Left ventricle myocardium superior (tissue), 1 donor: ENCODE measurements around the gene RAET1E. TPM values are rescaled to one million over a fixed set of nuclear protein-coding genes. Genes with fewer than 3 reads are reported as not detected.
"Not testable (repeated sequence)": the region's sequence is repeated elsewhere in the genome, so short reads cannot be mapped to it uniquely, and the experiment has no call there.

Experiments used
- ATAC-seq: fragments of 200-7000 bp; cut with Tn5 transposase; one replicate; pipeline ENCODE4 v1.9.1; 2020; ENCODE audit warnings: mild to moderate bottlenecking, moderate library complexity
- DNase-seq: peaks from one replicate; pipeline ENCODE4 v3.0.0-alpha.2; 2020
- intact Hi-C: fragments of 100-400 bp; cut with micrococcal nuclease; formaldehyde crosslinking; loops from one replicate; pipeline ENCODE4 v1.11.0; 2022
- total RNA-seq: library from RNA; stranded (reverse); fragmentation: NEBNext Ultra II Directional; extraction: Animal tissue kit (Norgen Biotek cat#: 25700); gene quantifications from one replicate; pipeline ENCODE4 v1.2.1, GENCODE V29; 2021
- donor health status: DM: no; HTN: yes; CAD: no; lungs with severe emphysema.

Gene RAET1E
- total RNA-seq, 1 donor from 2014 or later, result 0.79 TPM

DNA sequence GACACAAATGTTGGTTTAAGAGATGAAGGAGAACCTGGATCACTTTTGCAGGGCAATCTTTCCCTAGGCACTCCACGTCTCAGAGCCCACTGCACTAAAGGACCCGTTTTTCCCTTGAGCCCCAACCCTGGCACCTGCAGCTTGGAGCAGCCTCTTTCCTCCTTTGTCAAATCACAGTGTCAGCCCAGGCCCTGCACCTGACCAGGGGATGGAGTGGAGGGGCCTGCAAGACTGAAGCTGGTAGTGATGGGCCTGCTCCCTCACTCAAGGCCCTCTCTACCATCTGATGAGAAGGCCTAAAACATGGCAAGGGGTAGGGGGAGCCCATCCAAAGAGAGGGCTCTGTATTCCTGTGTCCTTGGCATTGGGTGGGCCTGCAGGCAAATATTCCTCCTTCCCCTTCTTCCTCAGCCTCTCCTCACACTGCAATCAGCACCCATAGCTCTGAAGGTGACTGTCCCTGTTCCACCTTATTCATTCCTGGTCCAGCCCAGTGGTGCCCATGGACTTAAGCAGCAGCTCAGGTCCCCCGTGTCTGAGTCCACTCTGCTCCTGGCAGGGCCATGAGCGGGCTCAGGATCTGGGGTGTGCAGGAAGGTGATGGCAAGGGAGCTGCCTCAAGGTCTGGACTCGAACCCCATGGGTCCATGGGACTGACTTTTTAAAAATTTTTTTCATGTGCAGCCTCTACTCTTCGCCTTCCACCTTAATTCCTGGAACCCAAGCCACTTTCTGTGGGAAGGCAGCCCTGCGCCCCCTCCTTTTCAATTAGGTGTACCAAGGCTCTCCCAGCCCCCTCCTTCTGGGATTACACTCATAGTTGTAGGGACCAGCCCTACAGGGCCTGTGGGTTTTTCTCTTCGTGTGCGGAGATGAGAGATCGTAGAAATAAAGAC lies 18.3 kb upstream of the RAET1E start:
- ATAC-seq (no peak), DNase-seq (no peak)
- intact Hi-C loops, result no loop called here

DNA sequence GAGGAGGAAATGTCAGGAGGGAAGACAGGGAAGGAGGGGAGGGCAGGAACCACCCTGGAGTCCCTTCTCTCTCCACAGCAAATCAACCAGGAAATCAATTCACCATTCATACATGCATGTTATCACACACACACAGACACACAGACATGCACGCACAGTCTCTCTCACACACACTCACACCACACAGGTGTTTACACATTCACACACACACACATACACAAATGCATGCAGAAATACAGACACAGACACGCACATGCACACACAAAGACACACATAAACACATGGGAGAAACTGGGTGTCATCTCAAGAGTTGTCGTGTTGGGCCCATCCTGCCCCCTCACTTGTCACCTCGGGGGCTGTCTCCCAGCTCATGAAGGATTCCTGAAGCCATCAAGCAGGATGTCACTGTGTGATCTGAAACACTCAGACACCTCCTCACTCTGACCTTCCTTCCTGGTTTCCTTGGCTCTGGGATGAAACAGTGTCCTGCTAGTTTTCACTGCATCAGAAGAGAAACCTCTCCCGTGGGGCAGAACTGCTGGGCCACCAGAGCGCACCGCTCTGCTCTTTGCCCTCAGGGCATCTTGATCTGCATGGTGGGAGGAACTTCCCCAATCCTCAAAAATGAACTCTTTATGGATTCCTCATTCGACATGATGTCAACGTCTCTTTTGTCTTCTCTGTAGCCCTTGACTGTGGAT lies 15.8 kb upstream of the RAET1E start:
- DNase-seq (no peak), ATAC-seq (no peak)
- intact Hi-C loops, result no loop called here

DNA sequence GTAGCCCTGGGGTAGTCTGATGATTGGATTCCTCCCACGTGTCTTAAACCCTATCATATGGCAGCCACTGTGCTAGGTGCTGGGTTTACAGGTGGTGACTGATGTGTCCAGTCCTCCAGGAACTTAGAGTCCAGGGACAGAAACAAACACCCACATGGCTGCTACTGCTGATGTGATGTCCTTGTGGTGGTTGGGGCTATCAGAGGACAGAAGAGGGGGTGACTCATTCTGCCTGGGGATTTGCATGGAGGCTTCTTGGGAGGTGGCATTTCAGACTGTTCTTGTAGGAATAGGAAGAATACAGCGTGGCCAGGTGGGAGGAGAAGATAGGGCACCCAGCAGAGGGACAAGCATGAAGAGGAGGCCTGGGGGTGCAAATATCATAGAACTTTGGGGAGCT lies 15.2 kb upstream of the RAET1E start:
- no peak for DNase-seq
- no peak for ATAC-seq
- intact Hi-C loops, result no loop called here

DNA sequence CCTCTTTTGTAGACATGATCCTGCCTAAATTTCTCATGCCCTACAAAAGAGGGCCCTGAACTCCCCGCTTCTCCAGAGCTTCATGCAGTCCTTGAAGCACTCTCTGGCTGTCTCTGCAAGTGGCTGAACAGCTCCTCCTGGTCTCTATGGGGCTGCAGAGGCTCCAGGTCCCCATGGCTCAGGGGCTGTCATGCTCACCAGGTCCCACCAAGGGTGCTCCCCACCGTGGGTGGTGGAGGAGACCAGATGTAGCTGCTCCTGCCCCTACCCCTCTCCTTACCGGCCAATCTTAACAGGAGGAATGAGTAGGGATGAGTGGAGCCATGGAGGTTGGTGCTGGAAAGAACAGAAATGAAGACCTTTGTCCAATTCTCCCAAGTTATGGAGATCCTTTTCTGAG lies 14.8 kb upstream of the RAET1E start:
- not testable (repeated sequence) for ATAC-seq

DNA sequence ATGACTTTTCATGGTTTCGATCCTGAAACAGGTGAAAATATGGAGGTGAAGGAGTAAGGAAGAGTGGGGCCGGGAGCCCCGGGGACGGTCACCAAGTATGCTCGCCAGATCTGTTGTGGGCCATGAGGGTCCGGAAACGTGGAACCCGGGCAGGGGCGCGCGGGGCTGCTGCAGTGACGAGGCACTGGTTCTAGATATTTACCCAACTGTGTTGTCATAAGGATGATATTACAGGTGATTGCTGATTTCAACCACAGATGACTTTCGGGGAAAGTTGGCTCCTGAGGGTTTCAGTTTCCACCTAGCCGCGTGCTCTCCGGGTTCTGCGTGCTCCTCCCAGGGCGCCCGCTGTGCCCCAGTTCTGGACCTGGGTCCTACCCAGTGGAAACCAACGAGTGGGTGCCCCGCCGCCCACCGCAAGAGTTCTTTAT lies 12.8 kb upstream of the RAET1E start:
- no peak for ATAC-seq
- intact Hi-C loops, result no loop called here
- no peak for DNase-seq

More for the DNA sequence above, 14.8 kb upstream of the RAET1E start:
- DNase-seq, intact Hi-C loops: not testable (repeated sequence)

DNA sequence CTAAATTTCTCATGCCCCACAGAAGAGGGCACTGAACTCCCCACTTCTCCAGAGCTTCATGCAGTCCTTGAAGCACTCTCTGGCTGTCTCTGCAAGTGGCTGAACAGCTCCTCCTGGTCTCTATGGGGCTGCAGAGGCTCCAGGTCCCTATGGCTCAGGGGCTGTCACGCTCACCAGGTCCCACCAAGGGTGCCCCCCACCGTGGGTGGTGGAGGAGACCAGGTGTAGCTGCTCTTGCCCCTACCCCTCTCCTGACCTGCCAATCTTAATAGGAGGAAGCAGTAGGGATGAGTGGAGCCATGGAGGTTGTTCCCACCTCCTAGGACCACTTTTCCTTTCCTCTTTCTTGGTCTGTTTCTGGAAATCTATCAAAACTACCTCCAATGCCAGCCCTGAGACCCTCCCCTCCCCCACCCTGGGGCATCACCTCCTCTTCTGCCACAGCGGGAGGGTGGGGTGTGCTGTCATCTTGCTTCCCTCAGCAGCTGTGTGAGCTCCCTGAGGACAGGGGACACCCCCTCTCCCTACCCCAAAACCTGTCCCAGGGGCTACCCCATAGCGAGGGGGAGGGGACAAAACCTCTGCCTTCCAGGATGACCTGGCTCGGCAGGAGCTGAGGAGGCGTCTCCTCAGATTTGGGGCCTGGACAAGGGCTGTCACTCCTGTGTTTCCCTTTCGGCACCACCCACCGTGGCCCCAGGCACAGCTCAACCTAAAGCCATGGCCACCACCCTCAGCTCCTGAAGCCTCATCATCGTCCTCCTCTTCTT lies 12.0 kb upstream of the RAET1E start:
- intact Hi-C loops, result no loop called here
- ATAC-seq (no peak), DNase-seq (no peak)

DNA sequence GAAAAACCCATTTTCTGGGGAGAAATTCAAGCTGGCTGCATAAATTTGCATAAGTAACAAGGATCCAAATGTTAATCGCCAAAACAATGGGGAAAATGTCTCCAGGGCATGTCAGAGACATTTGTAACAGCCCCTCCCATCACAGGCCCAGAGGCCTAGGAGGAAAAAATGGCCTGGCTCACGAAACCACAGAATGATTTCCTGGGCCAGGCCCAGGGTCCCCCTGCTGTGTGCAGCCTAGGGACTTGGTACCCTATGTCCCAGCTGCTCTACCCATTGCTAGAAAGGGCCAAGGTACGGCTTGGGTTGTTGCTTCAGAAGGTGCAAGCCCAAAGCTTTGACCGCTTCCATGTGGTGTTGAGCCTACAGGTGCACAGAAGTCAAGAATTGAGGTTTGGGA lies 10.6 kb upstream of the RAET1E start:
- ATAC-seq, intact Hi-C loops, DNase-seq: not testable (repeated sequence)

DNA sequence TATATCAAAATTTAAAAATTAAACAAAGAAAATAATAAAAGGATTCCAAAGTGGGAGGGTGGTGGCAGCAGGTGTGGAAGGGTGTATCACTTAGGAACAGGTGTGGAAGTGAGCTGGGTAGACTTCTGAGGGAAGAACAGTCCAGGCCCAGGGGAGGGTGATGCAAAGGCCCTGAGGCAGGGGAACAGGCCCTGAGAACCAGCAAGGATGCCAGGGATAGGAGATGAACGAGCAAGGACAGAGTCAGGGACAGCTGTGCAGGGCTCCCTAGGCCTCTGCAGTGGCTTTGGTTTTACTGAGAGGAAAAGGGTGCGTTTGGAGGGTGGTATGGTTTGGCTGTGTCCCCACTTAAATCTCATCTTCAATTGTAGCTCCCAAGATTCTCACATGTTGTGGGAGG lies 9.4 kb upstream of the RAET1E start:
- intact Hi-C loops, result no loop called here
- ATAC-seq (no peak), DNase-seq (no peak)

DNA sequence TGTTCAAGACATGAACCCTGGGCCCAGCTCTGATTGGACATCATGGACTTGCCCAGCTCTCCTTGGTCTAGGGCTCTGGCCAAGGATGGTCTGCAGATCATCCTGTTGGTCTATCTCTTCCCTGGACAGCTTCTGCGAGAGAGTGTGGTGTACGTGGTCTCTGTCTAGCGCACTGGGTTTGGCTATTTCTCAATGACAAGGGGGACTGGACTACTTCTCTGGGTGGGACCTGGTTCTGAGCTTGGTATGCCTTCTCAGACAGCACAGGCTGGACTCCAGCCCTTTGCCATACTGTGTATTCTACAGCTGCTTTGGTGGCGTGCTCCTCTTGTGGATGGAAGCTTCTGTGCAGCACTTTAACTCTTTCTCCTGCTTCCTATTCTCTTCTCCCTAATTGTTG lies 8.5 kb upstream of the RAET1E start:
- DNase-seq (no peak), ATAC-seq (no peak)
- intact Hi-C loops, result no loop called here

DNA sequence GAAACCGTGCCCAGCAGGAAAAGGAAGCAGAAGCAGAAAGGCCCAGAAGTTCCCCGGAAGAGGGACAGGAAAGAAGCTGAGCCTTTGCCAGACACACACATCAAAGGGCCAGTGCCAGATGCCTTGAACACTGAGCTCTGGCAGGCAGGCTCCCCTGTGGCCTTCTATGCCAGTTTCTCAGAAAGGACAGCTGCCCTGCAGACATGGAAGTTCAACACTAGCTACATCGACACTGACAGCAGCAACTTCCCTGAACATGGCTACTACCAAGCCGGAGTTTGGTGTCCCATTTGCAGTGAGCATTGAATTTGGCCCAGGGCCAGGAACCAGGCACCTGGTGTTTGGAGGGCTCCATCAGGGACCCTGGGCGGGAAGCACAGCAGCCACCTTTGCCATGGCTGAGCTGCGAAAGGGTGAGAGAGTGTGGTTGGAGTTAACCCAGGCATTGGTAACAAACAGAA lies 8.0 kb upstream of the RAET1E start:
- DNase-seq (no peak), ATAC-seq (peak; percentile 32)
- intact Hi-C loops, result no loop called here

DNA sequence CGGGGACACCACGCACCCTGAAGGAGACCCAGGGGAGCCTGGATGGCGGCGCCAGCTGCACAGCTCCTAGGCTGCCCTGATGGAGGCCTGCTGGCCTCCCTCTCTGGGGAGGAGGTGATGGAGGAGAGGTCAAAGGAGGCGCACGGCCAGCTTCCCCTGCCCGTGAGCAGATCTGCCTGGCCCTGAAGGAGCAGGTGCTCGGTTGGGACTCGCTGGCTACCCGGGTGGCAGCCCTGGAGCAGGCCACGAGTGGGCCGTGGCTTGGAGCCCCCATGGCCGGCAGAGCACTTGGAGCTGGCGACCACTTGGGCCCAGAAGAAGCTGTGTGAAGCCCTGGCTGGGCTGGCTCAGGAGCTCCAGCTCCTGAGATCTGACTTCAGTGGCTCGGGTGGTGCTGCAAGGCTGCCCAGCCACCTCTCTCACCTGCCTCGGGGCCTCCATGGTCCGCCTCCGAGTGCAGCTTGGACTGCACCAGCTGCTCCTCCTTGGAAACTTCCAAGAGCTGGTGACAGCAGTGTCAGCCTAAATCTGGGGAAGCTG lies 7.5 kb upstream of the RAET1E start:
- intact Hi-C loops, result no loop called here
- ATAC-seq (no peak), DNase-seq (no peak)

DNA sequence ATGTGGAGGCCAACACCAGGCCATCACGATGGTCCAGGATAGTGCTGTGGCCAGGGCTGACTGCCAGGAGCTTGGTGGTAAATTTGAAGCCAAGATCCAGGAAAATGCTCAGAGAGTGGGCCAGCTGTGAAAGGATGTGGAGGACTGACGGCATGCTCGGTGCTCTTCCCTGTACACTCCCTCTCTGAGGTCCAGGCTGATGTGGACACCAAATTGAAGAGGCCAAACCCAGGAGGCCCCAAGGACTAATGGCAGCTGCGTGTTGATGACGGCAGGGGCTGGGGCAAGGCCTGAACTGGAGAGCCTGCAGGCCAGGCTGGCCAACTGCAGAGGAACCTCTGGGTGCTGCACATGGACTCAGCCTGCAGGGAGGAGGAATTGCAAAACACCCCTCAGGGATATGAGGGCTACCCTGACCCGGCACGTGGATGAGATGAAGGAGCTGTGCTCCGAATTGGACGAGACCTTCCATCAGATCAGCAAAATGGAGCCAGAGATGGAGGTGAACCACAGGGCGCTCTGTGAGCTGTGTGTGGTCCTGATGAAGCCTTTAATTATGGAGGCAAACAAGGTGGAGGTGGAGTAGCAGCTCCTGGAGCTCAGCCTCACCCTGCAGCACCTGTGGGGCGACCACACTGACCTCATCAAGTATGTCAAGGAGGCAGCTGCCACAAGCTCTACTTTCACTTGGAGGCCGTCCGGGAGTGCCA lies 6.9 kb upstream of the RAET1E start:
- DNase-seq, result peak; percentile 44
- intact Hi-C loops, result no loop called here
- ATAC-seq, result peak; percentile 75

DNA sequence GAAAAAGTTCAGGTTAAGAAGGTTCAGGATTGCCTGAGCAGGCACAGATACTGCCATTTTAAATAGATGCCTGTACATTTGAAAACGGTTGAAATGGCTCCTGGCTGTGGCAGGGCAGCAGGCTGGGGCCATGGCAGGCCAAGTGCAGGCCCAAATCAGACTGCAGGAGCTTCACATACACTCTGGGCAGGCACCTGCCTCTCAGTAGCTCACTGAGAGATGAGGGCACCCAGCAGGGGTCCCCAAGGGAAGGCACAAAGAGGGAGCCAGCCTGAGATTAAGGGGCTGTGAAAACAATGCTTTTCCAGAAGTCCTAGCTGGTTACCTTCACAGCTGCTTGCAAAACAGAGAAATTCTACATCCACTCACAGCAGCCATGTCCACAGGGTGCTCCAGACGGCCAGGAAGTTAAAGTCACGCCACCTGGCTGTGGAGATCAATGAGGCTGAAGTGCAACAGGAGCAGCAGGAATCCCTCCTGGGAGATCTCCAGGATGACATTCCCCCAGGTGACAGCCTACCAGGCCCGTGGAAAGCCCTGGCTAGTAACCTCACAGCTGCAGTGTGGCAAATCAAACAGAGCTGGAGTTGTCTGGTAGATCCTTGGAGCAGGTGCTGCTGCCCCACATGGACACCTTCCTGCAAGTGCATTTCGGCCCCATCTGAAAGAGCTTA lies 6.2 kb upstream of the RAET1E start:
- intact Hi-C loops, result no loop called here
- ATAC-seq (no peak), DNase-seq (no peak)

DNA sequence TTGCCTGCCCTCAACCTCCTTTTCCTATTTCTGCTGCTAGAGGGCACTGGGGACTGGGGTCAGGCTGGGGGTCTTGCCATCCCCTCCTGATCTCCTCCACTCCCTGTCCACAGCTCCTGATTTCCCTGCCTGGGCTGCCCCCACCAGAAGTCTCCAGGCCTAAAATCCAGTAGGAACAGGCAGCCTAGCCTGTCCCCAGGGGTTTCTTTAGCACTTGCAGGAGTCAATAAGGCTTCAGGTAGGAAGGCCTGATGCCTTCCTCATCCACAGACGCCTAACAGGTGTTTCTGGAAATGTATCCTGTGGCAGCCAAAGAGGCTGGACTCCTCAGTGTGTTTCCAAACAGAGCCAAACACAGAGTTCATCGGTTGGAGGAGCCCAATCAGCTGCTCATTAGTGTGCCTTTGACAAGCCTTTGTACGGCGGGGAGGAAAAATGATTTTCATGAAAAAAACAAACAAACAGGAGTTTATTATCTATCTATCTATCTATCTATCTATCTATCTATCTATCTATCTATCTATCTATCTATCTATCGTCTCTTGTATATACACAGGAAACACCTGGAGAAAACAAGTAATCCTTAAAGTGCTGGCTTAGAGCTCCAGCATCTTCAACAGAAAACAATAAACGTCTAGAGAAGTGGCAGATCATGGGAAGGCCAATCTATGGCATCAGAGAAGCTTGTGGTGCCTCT lies 3.7 kb upstream of the RAET1E start:
- intact Hi-C loops, result no loop called here
- ATAC-seq (no peak), DNase-seq (no peak)

DNA sequence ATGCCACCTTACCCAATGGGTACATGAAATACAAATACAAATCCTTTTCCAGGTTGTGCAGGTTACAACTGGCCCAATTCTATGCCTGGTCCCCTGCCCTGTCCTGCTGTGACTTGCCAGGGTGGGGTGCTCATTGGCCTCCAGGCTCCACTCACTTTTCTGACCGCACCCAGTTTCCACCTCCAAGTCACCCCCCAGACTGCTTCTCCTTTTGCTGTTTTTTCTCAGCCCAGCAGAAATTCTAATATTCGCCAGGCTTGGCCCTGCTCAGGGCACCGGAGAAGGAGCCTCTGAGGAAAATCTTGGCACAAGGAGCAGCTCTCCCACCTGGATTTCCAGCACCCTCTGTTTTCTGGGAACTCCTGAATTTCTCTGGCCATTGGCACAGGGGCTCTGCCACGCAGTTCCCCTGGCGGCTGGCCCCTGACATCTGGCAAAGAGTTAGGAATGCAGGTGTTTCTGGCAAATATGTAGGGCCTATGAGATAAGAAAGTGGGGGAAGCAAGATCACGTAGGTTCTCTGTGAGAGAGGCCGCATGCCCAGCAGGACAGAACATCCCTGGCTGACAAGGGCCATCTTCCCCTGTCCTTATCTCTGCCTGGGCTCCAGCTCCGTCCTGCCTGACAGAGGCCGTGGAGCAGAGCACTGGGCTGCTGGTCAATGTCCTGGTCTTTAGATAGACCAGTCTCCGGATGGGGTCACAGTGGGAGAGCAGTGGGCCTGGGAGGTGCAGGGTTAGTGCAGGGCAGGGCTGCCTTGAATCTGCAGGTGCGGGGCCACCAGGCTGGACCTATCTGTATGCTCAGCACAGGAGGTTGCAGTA lies 2.9 kb upstream of the RAET1E start:
- no peak for ATAC-seq
- no peak for DNase-seq
- intact Hi-C loops, result no loop called here

DNA sequence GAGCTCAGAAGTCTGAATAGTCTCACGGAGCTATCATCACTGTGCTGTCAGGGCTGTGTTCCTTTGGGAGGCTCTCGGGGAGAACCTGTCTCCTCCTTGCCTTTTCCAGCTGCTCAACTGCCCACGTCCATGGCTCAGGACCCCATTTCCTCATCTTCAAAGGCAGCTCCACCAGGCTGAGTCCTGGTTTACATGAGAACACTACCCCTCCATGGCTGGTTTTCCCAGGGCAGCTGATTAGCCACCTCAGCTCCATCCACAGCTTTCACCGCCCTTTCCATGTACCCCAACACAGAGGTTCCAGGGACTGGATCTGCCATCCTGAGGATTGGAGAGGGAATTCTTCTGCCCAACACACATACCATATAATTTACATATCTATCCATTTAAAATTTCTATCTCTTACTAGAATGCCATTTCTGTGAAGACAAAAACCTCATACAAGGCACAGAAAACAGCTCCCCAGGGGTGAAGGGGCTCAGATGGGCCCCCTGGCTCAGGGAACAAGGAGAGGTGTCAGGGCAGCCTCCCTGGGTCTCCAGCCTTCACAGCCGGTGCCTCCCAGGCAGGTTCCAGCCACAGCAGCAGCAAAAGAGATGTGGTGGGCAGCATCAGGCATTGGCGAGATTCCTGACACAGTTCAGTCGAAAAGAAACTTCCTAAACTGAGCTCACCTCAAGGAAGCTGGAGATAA lies 2.2 kb upstream of the RAET1E start:
- DNase-seq, result no peak
- intact Hi-C loops, result no loop called here
- ATAC-seq, result no peak
